GM19455 (cell line): ENCODE data around the gene BTF3.
"Not testable (repeated sequence)": the region's sequence is repeated elsewhere in the genome, so short reads cannot be mapped to it uniquely, and the experiment has no call there.

Experiments used
- ATAC-seq: cut with Tn5 transposase; IDR thresholded peaks from one replicate; pipeline ENCODE4 v1.9.1; 2021; ENCODE audit not compliant: unreplicated experiment

Gene BTF3

GRCh38 chr5:73485715-73486114 is 12.5 kb upstream of the BTF3 start:
- no peak for ATAC-seq

- no peak for ATAC-seq
Observed at GRCh38 chr5:73486119-73486899, 11.9 kb upstream of the BTF3 start.

- not testable (repeated sequence) for ATAC-seq
Observed at GRCh38 chr5:73487257-73487656, 11.0 kb upstream of the BTF3 start.

GRCh38 chr5:73487815-73488214 is 10.4 kb upstream of the BTF3 start:
- ATAC-seq = no peak

DNA sequence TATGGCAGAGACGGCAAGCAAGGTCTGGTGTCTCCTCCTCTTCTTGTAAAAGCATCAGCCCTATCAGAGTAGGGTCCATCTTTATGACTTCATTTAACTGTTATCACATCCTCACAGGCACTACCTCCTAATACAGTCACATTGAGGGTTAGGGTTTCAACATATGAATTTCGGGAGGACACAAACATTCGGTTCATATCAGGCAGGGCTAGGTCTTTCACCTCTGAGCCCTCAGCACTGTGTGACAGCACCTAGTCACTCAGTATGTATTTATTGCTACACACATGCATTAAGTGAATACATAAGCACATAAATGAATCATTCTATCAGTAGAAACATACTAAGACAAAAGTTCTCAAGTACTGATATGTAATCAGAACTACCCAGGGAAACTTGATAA is 9.4 kb upstream of the BTF3 start:
- no peak for ATAC-seq

GRCh38 chr5:73490088-73490487 is 8.2 kb upstream of the BTF3 start:
- no peak for ATAC-seq

GRCh38 chr5:73491155-73491554 is 7.1 kb upstream of the BTF3 start:
- ATAC-seq = no peak

- ATAC-seq = no peak
Observed at GRCh38 chr5:73493421-73493820, 4.8 kb upstream of the BTF3 start.

DNA sequence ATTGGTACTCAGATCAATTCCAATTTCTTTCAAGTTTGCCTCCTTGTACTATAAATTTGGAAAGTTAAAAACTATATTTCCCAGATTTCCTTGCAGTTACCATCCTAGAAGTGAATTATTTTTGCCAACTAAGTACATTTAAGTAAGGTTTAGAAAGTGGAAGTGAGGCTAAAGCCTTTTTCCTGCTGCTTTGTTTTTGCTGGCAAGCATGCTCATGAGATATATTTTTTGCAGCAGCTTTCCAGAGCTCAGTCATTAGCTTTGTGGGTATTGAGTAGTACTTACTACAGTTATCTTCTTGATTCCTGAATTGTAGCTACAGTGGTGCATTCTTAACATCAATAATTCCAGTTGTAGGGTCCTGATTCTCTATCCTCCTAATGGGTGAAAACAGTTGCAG is 3.5 kb upstream of the BTF3 start:
- ATAC-seq = no peak

DNA sequence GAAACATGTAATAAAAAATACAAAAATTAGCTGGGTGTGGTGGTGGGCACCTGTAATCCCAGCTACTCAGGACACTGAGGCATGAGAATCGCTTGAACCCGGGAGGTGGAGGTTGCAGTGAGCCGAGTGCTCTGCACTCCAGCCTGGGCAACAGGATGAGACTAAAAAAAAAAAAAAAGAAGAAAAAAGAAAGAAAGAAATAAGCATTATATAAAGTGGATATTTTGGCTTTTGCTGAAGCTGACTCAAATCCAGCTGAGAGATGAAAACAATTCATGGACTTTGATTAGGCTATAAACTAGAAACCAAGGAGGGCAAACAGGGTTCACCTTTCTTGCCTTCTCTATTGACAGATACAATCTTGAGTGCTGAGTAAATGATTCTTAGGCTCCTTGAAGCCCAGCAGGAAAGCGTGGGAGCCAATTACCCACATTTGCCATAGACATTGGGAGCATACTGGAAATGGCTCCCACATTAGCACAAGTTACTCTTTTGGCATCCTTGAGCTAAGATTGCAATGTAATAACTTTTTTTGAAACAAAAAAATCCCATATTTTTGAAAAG is 2.4 kb upstream of the BTF3 start:
- no peak for ATAC-seq

- no peak for ATAC-seq
Observed at GRCh38 chr5:73496984-73497457, 1.2 kb upstream of the BTF3 start.

DNA sequence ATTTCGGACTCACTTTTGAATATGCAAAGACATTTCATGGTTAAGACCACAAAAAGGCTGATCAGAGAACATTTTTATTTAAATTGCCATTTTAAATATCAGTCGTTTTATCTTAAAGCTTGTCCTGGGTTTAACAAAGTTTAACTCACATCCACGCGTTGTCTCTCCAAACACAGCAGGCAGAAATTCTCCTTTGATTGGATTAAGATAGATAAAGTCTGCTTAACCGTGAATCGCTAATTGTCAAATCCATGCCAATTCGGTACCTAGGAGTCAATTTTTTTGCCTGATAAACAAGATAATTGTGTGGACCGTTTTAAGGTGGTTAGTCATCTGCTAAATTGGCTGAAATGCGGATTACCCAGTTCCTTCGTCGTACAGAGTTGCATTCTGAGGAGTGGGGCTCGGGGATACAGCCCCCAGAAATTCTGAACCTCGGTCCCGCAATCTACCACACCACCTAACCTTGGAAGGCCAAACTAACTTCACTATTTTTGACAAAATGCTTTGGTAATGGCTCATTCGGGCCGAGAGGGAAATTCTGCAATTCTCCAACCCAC is 665 bp upstream of the BTF3 start:
- peak; percentile 2 for ATAC-seq

GRCh38 chr5:73499187-73499586 is 945 bp downstream of the BTF3 start:
- no peak for ATAC-seq

GRCh38 chr5:73499756-73500155 is 1.5 kb downstream of the BTF3 start:
- ATAC-seq = no peak

DNA sequence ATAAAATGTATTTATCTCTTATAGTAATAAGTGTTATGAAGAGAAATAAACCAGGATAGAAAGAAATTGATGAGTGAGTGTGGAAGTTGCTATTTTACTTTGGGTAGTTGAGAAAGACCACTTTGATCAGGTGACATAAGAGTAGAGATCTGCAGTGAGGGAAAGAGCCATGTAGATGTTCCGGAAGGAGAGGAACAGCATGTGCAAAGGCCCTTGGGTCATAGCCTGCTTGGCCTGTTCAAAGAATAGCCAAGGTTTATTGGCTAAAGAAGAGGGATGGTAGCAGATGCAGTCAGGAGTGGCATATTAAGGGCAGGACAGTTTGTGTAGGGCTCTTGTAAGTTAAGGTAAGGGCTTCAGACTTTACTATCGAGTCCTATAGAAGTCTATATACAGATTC is 3.2 kb downstream of the BTF3 start:
- no peak for ATAC-seq

DNA sequence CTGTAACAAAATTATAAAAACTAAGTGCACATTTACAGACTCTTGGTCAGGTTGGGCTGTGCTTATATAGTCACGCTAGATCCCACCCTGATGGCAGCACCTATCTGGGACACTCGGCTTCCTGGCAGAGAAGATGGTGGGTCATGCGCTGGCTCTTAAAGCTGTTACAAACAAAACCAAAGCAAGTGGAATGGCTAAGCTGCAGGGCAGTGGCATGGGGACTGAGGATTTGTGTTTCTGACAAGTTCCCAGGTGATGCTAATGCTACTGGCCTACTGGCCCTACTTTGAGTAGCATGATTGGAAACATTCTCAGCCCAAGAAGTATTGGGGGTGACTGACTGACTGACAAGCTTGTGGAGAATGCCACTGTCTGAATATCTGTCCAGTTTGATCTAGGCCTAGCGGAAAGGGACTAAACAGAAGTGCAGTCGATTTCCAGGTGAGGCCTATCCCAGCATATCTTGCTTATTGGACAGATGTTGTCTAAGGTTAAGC is 8.3 kb downstream of the BTF3 start:
- no peak for ATAC-seq

DNA sequence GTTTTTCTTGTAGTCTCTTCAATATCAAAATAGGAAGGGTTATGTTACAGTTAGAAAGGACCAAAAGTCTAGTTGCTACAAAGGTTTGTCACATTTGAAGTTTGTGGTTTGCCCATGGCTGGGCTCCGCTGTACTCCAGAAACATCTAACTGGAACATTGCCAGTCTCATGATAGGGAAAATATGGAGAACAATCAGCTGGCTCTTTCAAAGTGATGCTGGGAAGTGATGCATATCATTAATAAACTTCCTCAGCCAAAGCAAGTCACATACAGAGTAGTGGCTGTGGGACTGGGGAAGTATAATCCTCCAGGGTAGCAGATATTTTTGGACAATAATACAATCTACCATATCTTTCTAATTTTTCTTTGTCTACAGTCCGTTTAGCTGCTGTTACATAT is 8.8 kb downstream of the BTF3 start:
- ATAC-seq = no peak

GRCh38 chr5:73508521-73508920 is 10.3 kb downstream of the BTF3 start:
- ATAC-seq = not testable (repeated sequence)

GRCh38 chr5:73513996-73514395 is 15.8 kb downstream of the BTF3 start:
- ATAC-seq = no peak

- no peak for ATAC-seq
Observed at GRCh38 chr5:73514418-73514817, 16.2 kb downstream of the BTF3 start.

- ATAC-seq = no peak
Observed at GRCh38 chr5:73515232-73515631, 17.0 kb downstream of the BTF3 start.
